H1 (cell line): Measurements from ENCODE around the gene HMGB3. TPM values are rescaled to one million over a fixed set of nuclear protein-coding genes. Genes with fewer than 3 reads are reported as not detected.

Source experiments
- CTCF ChIA-PET: fragments of 300-600 bp; sonication (Branson Sonifier 250); formaldehyde crosslinking; loops from one replicate; lab custom pipeline; 2021; ENCODE audit not compliant: partially characterized antibody; lab: Charles Lee
- POLR2A ChIA-PET: fragments of 300-600 bp; sonication (Branson Sonifier 250); formaldehyde crosslinking; loops from one replicate; lab custom pipeline; 2021; ENCODE audit warnings: inconsistent platforms; ENCODE audit not compliant: partially characterized antibody; lab: Charles Lee
- DNase-seq, 2 experiments: peaks; one replicate each; pipeline versions ENCODE4 v3.0.0 to v3.0.0-alpha.2; 2010 to 2022; ENCODE audit warnings: low spot score in 2 of 2, low read depth in 1 of 2, mixed read lengths in 1 of 2
- FAIRE-seq: peaks from 2 replicates; lab custom pipeline; 2011; peaks lifted over from hg19 to GRCh38; lab: Jason Lieb, UNC
- H2AFZ ChIP-seq: 2 replicates; pipeline ENCODE4 v1.8.1; 2012; ENCODE audit warnings: low read length, inconsistent platforms
- H2AK5ac ChIP-seq: 2 replicates; pipeline ENCODE4 v1.6.1; 2013; ENCODE audit warnings: low read depth, low read length
- H2BK120ac ChIP-seq: replicated peaks from 2 replicates; pipeline ENCODE3; 2013; ENCODE audit warnings: low read depth, low read length, inconsistent platforms
- H2BK12ac ChIP-seq: 2 replicates; pipeline ENCODE4 v1.6.1; 2013; ENCODE audit warnings: low read depth, low read length
- H2BK15ac ChIP-seq: 2 replicates; pipeline ENCODE4 v1.6.1; 2013; ENCODE audit warnings: low read length
- H2BK20ac ChIP-seq: 2 replicates; pipeline ENCODE4 v1.6.1; 2013; ENCODE audit warnings: low read length
- H2BK5ac ChIP-seq: 2 replicates; pipeline ENCODE4 v1.6.1; 2013; ENCODE audit warnings: low read depth, low read length
- H3K14ac ChIP-seq: 2 replicates; pipeline ENCODE4 v1.6.1; 2013; ENCODE audit warnings: inconsistent platforms; ENCODE audit not compliant: insufficient read length
- H3K18ac ChIP-seq: 2 replicates; pipeline ENCODE4 v1.6.1; 2013; ENCODE audit warnings: low read length; ENCODE audit errors: extremely low read depth
- H3K23ac ChIP-seq: 2 replicates; pipeline ENCODE4 v1.6.1; 2013; ENCODE audit warnings: inconsistent platforms; ENCODE audit not compliant: insufficient read length
- H3K23me2 ChIP-seq: 2 replicates; pipeline ENCODE4 v1.6.1; 2013; ENCODE audit warnings: low read depth, low read length
- H3K27ac ChIP-seq: 2 replicates; pipeline ENCODE4 v1.6.1; 2011; ENCODE audit warnings: low read depth, low read length, inconsistent platforms
- H3K27me3 ChIP-seq, 4 experiments: replicated peaks in 1 of 4; 1 replicate in 1 of 4; 2 replicates in 3 of 4; pipeline versions ENCODE4 v1.6.1 to v1.8.1; 2011 to 2013; ENCODE audit warnings: low read length in 3 of 4, mild to moderate bottlenecking in 3 of 4, inconsistent platforms in 2 of 4, mixed read lengths in 2 of 4, moderate library complexity in 1 of 4; ENCODE audit not compliant: control insufficient read depth in 3 of 4, insufficient read depth in 3 of 4; ENCODE audit errors: extremely low read depth in 1 of 4
- H3K36me3 ChIP-seq, 4 experiments: 2 replicates each; pipeline versions ENCODE4 v1.6.1 to v1.8.1; 2011 to 2013; ENCODE audit warnings: mild to moderate bottlenecking in 4 of 4, low read length in 3 of 4, moderate library complexity in 2 of 4, control low read depth in 1 of 4, inconsistent platforms in 1 of 4; ENCODE audit not compliant: insufficient read depth in 4 of 4, control insufficient read depth in 2 of 4
- H3K4ac ChIP-seq: replicated peaks from 2 replicates; pipeline ENCODE3; 2013; ENCODE audit warnings: low read length, low read depth, mixed read lengths, inconsistent platforms; ENCODE audit not compliant: insufficient read length
- H3K4me1 ChIP-seq, 4 experiments: replicated peaks in 1 of 4; 1 replicate in 1 of 4; 2 replicates in 3 of 4; pipeline versions ENCODE4 v1.6.1 to v1.8.1; 2011 to 2013; ENCODE audit warnings: low read length in 3 of 4, inconsistent platforms in 2 of 4, mixed read lengths in 1 of 4; ENCODE audit not compliant: insufficient read depth in 4 of 4, control insufficient read depth in 3 of 4
- H3K4me2 ChIP-seq, 2 experiments: 2 replicates each; pipeline versions ENCODE4 v1.6.1 to v1.8.1; 2011 to 2013; ENCODE audit warnings: low read depth in 2 of 2, low read length in 2 of 2, control low read depth in 1 of 2, inconsistent platforms in 1 of 2, mild to moderate bottlenecking in 1 of 2; ENCODE audit not compliant: insufficient read depth in 1 of 2
- H3K4me3 ChIP-seq, 4 experiments: fragments of 200-600, 300-600 bp in 1 of 4; sonication (generic), shearing (Covaris generic), sonication (Bioruptor Twin) in 1 of 4; 2 replicates each; pipeline versions ENCODE4 v1.5.1 to v1.8.1; 2011 to 2016; ENCODE audit warnings: low read length in 4 of 4, low read depth in 3 of 4, control low read depth in 2 of 4, inconsistent platforms in 2 of 4, mild to moderate bottlenecking in 2 of 4, mixed read lengths in 1 of 4, moderate library complexity in 1 of 4; ENCODE audit not compliant: insufficient read depth in 2 of 4; ENCODE audit errors: extremely low read depth in 1 of 4
- H3K56ac ChIP-seq: replicated peaks from 2 replicates; pipeline ENCODE3; 2013; ENCODE audit warnings: low read depth, mild to moderate bottlenecking, mixed read lengths, low read length, inconsistent platforms; ENCODE audit not compliant: insufficient read length
- H3K79me1 ChIP-seq: 2 replicates; pipeline ENCODE4 v1.6.1; 2013; ENCODE audit warnings: low read depth, low read length, control low read depth
- H3K79me2 ChIP-seq, 2 experiments: 2 replicates each; pipeline versions ENCODE4 v1.6.1 to v1.8.1; 2012 to 2013; ENCODE audit warnings: low read length in 2 of 2, mild to moderate bottlenecking in 2 of 2, inconsistent platforms in 1 of 2; ENCODE audit not compliant: insufficient read depth in 2 of 2, control insufficient read depth in 1 of 2
- H3K9ac ChIP-seq, 4 experiments: replicated peaks in 1 of 4; 1 replicate in 1 of 4; 2 replicates in 3 of 4; pipeline versions ENCODE4 v1.6.1 to v1.8.1; 2011 to 2013; ENCODE audit warnings: low read depth in 3 of 4, low read length in 3 of 4, control low read depth in 2 of 4, mild to moderate bottlenecking in 2 of 4, moderate library complexity in 2 of 4, inconsistent platforms in 1 of 4; ENCODE audit errors: extremely low read depth in 1 of 4
- H3K9me3 ChIP-seq, 2 experiments: 2 replicates each; pipeline versions ENCODE4 v1.6.1 to v1.8.1; 2012 to 2013; ENCODE audit warnings: mild to moderate bottlenecking in 2 of 2, moderate library complexity in 2 of 2, control low read depth in 1 of 2, inconsistent platforms in 1 of 2, low read depth in 1 of 2, low read length in 1 of 2, mixed read lengths in 1 of 2; ENCODE audit not compliant: insufficient read depth in 2 of 2
- H4K20me1 ChIP-seq, 2 experiments: replicated peaks in 1 of 2; 2 replicates each; pipeline versions ENCODE3 to v1.8.1; 2011 to 2013; ENCODE audit warnings: inconsistent platforms in 2 of 2, low read length in 2 of 2, mild to moderate bottlenecking in 1 of 2; ENCODE audit not compliant: insufficient read depth in 2 of 2, control insufficient read depth in 1 of 2
- H4K5ac ChIP-seq: 2 replicates; pipeline ENCODE4 v1.6.1; 2013; ENCODE audit warnings: low read length, low read depth, mixed read lengths, inconsistent platforms; ENCODE audit not compliant: insufficient read length
- H4K8ac ChIP-seq: 2 replicates; pipeline ENCODE4 v1.8.0; 2013; ENCODE audit warnings: mild to moderate bottlenecking, moderate library complexity, low read length, inconsistent platforms; ENCODE audit not compliant: insufficient read depth; ENCODE audit errors: extremely low read depth
- H4K91ac ChIP-seq: replicated peaks from 2 replicates; pipeline ENCODE3; 2013; ENCODE audit warnings: low read length, mixed read lengths, inconsistent platforms; ENCODE audit not compliant: insufficient read length
- BCL11A ChIP-seq, 2 experiments: IDR thresholded peaks; one replicate each; pipeline ENCODE4 v1.6.1; 2011; ENCODE audit warnings: low read depth in 2 of 2, low read length in 2 of 2, mild to moderate bottlenecking in 2 of 2
- CBX5 ChIP-seq: fragments of 300-800, 300-1000 bp; sonication (generic); IDR thresholded peaks from 2 replicates; pipeline ENCODE4 v1.7.1; 2016; ENCODE audit warnings: antibody characterized with exemption, low read length, low read depth
- CEBPB ChIP-seq: IDR thresholded peaks from 2 replicates; pipeline ENCODE4 v1.6.1; 2012; ENCODE audit warnings: low read depth, low read length
- KDM4A ChIP-seq: IDR thresholded peaks from one replicate; pipeline ENCODE4 v1.7.1; 2012; ENCODE audit warnings: low read depth, mild to moderate bottlenecking, moderate library complexity, low read length, inconsistent platforms; ENCODE audit not compliant: severe bottlenecking
- PHF8 ChIP-seq: fragments of 200-600 bp; sonication (generic); conservative IDR thresholded peaks from 2 replicates; pipeline ENCODE4 v1.7.1; 2012; ENCODE audit warnings: low read depth, mild to moderate bottlenecking, inconsistent platforms, low read length, moderate library complexity
- POLR2A ChIP-seq, 2 experiments: IDR thresholded peaks; 1 replicate in 1 of 2; 2 replicates in 1 of 2; pipeline ENCODE4 v1.6.1; 2011; ENCODE audit warnings: low read depth in 2 of 2, low read length in 2 of 2, mild to moderate bottlenecking in 2 of 2; ENCODE audit errors: control extremely low read depth in 1 of 2
- RBBP5 ChIP-seq: IDR thresholded peaks from 2 replicates; pipeline ENCODE4 v1.7.1; 2012; ENCODE audit warnings: low read depth, mild to moderate bottlenecking, inconsistent platforms, low read length, moderate library complexity, borderline replicate concordance
- SIN3A ChIP-seq, 2 experiments: IDR thresholded peaks in 1 of 2; conservative IDR thresholded peaks in 1 of 2; 2 replicates each; pipeline ENCODE4 v1.6.1; 2011 to 2012; ENCODE audit warnings: low read length in 2 of 2, improper control_type of control experiment in 1 of 2, low read depth in 1 of 2, mild to moderate bottlenecking in 1 of 2
- SIX5 ChIP-seq: IDR thresholded peaks from 2 replicates; pipeline ENCODE4 v1.6.1; 2011; ENCODE audit warnings: mild to moderate bottlenecking, low read depth, low read length
- SP4 ChIP-seq: IDR thresholded peaks from 2 replicates; pipeline ENCODE4 v1.6.1; 2012; ENCODE audit warnings: low read length, inconsistent platforms
- TAF7 ChIP-seq: optimal IDR thresholded peaks from 2 replicates; pipeline ENCODE3; 2011; ENCODE audit warnings: low read depth, mild to moderate bottlenecking, inconsistent platforms, low read length, moderate library complexity, borderline replicate concordance
- ZNF274 ChIP-seq: IDR thresholded peaks from 2 replicates; pipeline ENCODE4 v1.7.0; 2012; ENCODE audit warnings: low read length, borderline replicate concordance; ENCODE audit errors: extremely low read depth
- WGBS, 2 experiments: shearing (Covaris generic) in 1 of 2; methylation state at CpG; one replicate each; pipeline versions ENCODE4 v1.1.6 to v1.1.7; 2013 to 2015; ENCODE audit warnings: low lambda C conversion rate in 2 of 2, mixed read lengths in 2 of 2, inconsistent platforms in 1 of 2, low coverage in 1 of 2, missing lambda C conversion rate in 1 of 2; ENCODE audit not compliant: insufficient replicate concordance in 2 of 2, insufficient coverage in 1 of 2, insufficient read length in 1 of 2; ENCODE audit errors: extremely low coverage in 1 of 2, missing lambda C conversion rate in 1 of 2; 5-methylcytosine and 5-hydroxymethylcytosine counted together
- polyA plus RNA-seq, 7 experiments: library from polyadenylated mRNA; depleted of rRNA in 3 of 7; stranded (reverse) in 5 of 7; unstranded in 2 of 7; fragments of >200 nt in 5 of 7; fragments of 200-250 nt in 2 of 7; gene quantifications; 1 replicate in 5 of 7; 2 replicates in 1 of 7; 4 replicates in 1 of 7; pipeline versions ENCODE4 v1.2.1 to v1.2.3, GENCODE V29; 2011 to 2013; ENCODE audit warnings: missing spikeins in 2 of 7, mixed read lengths in 2 of 7
- total RNA-seq: library from RNA; stranded (reverse); fragmentation: NEBNext Ultra II Directional; extraction: Animal tissue kit (Norgen Biotek cat#: 25700); gene quantifications from 2 replicates; pipeline ENCODE4 v1.2.1, GENCODE V29; 2021
- TF ChIP-seq, protein P1 (sequence below): IDR thresholded peaks from 2 replicates; pipeline ENCODE4 v1.6.1; 2012; ENCODE audit warnings: low read length, inconsistent platforms

Gene HMGB3
- total and polyA plus RNA-seq, 2 of the 8 experiments (the other 6 are each of a cell fraction or from before 2014, with no cell fraction given), result 55.8 to 346 TPM

DNA sequence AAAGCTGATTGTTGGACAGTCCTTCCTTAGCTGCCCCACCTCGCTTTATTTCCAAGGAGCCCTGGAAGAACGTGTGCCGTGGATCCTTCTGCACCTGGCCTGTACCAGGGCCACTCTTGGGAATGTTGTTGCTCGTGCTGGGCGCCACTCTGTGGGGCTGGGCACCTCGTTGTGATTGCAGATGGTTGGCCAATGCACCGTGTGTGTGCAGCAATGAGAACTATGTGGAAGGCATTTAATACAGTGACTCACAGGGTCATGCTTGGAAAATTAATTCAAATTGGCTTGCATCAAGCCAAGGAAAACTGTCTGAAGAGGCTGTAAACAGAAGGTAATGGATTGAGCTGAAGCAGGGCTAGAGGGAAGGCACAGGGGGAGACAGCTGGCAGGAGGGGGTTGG is 47.7 kb upstream of the HMGB3 start:
- no peak overlapping the region for H2BK12ac ChIP-seq
- no peak overlapping the region for H2BK15ac ChIP-seq
- H3K79me1 ChIP-seq, result no peaks in the 10 kb centered on the region
- FAIRE-seq (no peak), DNase-seq (no peak)
- no peak overlapping the region for H2BK5ac ChIP-seq
- ChIA-PET CTCF (interaction anchor here (0.6 to 0.9 kb wide), 2 partner anchors 17 to 38 kb away, joined by 3 read pairs; no protein-coding TSS in a partner anchor), POLR2A (interaction anchor here (1.9 kb wide), 1 partner anchor 8 kb away, joined by 7 read pairs; no protein-coding TSS in a partner anchor)
- no peak overlapping the region for H3K23ac ChIP-seq
- no peak overlapping the region for H3K27ac ChIP-seq
- H4K91ac ChIP-seq, result no peak overlapping the region
- H3K27me3 ChIP-seq, result no peaks in the 10 kb centered on the region
- no peak overlapping the region for H2AK5ac ChIP-seq
- no peak overlapping the region for H3K56ac ChIP-seq
- no peak for TF ChIP-seq SIX5
- TF ChIP-seq TAF7, result no peak
- TF ChIP-seq CEBPB, result no peak
- no peak for TF ChIP-seq ZNF274
- TF ChIP-seq BCL11A (IDR thresholded peaks at IDR 0.05; ENCODE audit: low read depth in 2 of 2, low read length in 2 of 2), result no peak
- TF ChIP-seq POLR2A (IDR thresholded peaks at IDR 0.05; ENCODE audit: control extremely low read depth in 1 of 2, low read depth in 2 of 2, low read length in 2 of 2), result no peak
- TF ChIP-seq RBBP5, result no peak
- TF ChIP-seq, protein P1, sequence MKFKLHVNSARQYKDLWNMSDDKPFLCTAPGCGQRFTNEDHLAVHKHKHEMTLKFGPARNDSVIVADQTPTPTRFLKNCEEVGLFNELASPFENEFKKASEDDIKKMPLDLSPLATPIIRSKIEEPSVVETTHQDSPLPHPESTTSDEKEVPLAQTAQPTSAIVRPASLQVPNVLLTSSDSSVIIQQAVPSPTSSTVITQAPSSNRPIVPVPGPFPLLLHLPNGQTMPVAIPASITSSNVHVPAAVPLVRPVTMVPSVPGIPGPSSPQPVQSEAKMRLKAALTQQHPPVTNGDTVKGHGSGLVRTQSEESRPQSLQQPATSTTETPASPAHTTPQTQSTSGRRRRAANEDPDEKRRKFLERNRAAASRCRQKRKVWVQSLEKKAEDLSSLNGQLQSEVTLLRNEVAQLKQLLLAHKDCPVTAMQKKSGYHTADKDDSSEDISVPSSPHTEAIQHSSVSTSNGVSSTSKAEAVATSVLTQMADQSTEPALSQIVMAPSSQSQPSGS, result no peak
- TF ChIP-seq SIN3A (conservative IDR thresholded peaks at IDR 0.05 in 1 of 2, IDR thresholded peaks at IDR 0.05 in 1 of 2; ENCODE audit: low read depth in 1 of 2, low read length in 2 of 2), result no peak
- TF ChIP-seq SP4, result no peak
- no peak for TF ChIP-seq PHF8
- no peak for TF ChIP-seq CBX5
- TF ChIP-seq KDM4A, result no peak
- H4K8ac ChIP-seq, result no peak overlapping the region
- no peaks in the 10 kb centered on the region for H3K79me2 ChIP-seq
- H2AFZ ChIP-seq, result no peak overlapping the region
- no peaks in the 10 kb centered on the region for H3K36me3 ChIP-seq
- WGBS, 2 experiments, result 77% methylated on average over 7 of the region's 7 CpGs; no CpG with 5 or more reads in 1 of the 2 experiments
- no peak overlapping the region; the same call in 1 of the 2 replicates for H2BK20ac ChIP-seq
- no peak overlapping the region for H3K4me3 ChIP-seq
- no peaks in the 10 kb centered on the region for H4K20me1 ChIP-seq
- no peak overlapping the region for H3K9ac ChIP-seq
- no peak overlapping the region for H2BK120ac ChIP-seq
- no peak overlapping the region for H3K14ac ChIP-seq
- peaks cover 0 to 6% (median 2%) of the 10 kb centered on the region in 4 experiments; a peak in 4 of 7 replicates for H3K4me1 ChIP-seq
- H4K5ac ChIP-seq, result no peak overlapping the region
- no peaks in the 10 kb centered on the region for H3K9me3 ChIP-seq
- H3K23me2 ChIP-seq, result no peaks in the 10 kb centered on the region
- H3K4me2 ChIP-seq, result no peak overlapping the region
- H3K4ac ChIP-seq, result no peak overlapping the region
- H3K18ac ChIP-seq, result no peak overlapping the region
